Mucosa of descending colon (tissue), 3 donors: ENCODE measurements around the gene MYO5C. TPM values are rescaled to one million over a fixed set of nuclear protein-coding genes. Genes with fewer than 3 reads are reported as not detected.
A peak's percentile ranks its signal among the peaks of the same experiment; 100 is the strongest.

Experiments
- ATAC-seq: fragments of 200-7000 bp; cut with Tn5 transposase; one replicate; pipeline ENCODE4 v1.9.1; 2020; ENCODE audit warnings: mild to moderate bottlenecking, moderate library complexity
- DNase-seq, 3 donors: peaks; one replicate each; pipeline ENCODE4 v3.0.0-alpha.2; 2020
- H3K36me3 ChIP-seq: fragments of 200-600 bp; one replicate; pipeline ENCODE4 v1.8.0; 2021; ENCODE audit warnings: low read depth, mild to moderate bottlenecking
- H3K4me1 ChIP-seq: fragments of 200-600 bp; one replicate; pipeline ENCODE4 v1.8.0; 2021; ENCODE audit warnings: low read depth, mild to moderate bottlenecking
- H3K4me3 ChIP-seq: fragments of 200-600 bp; one replicate; pipeline ENCODE4 v1.8.0; 2021; ENCODE audit warnings: mild to moderate bottlenecking
- H3K9me3 ChIP-seq: fragments of 200-600 bp; one replicate; pipeline ENCODE4 v1.8.0; 2021; ENCODE audit warnings: mild to moderate bottlenecking
- CTCF ChIP-seq: fragments of 200-600 bp; IDR thresholded peaks from one replicate; pipeline ENCODE4 v1.8.0; 2022; ENCODE audit warnings: antibody characterized with exemption, mild to moderate bottlenecking
- intact Hi-C, 2 donors: fragments of 100-400 bp; cut with DNase I in 1 of 2; cut with micrococcal nuclease in 1 of 2; formaldehyde crosslinking; loops; one replicate each; pipeline versions ENCODE4 v1.11.0 to v1.11.1; 2022; cut with DNase I, micrococcal nuclease
- total RNA-seq, 3 donors: library from RNA; stranded (reverse); fragmentation: NEBNext Ultra II Directional in 2 of 3; extraction: Animal tissue kit (Norgen Biotek cat#: 25700) in 2 of 3; gene quantifications; one replicate each; pipeline versions ENCODE4 v1.2.1 to v1.2.4, GENCODE V29; 2021 to 2023
- donor health status: DM: no; HTN: no; CAD: no; lungs with moderate emphysema.
- donor health status: DM: no; HTN: no; CAD: no.
- donor health status: DM: no; HTN: yes; CAD: no.

Gene MYO5C
- total RNA-seq, 3 donors from 2014 or later: 46.6 to 90.0 (median 81.6) TPM

GRCh38 chr15:52236013-52236412, 59.6 kb downstream of the MYO5C start:
- intact Hi-C loops: no loop called here
- peaks cover 2% of the 10 kb centered on the region for H3K4me1 ChIP-seq
- DNase-seq (no peak), ATAC-seq (no peak)
- H3K4me3 ChIP-seq: no peak overlapping the region
- no peak for TF ChIP-seq CTCF
- no peaks in the 10 kb centered on the region for H3K9me3 ChIP-seq
- peaks cover 5% of the 10 kb centered on the region for H3K36me3 ChIP-seq

GRCh38 chr15:52234596-52235541, 60.7 kb downstream of the MYO5C start:
- intact Hi-C loops: no loop called here
- no peak for TF ChIP-seq CTCF
- ATAC-seq (peak; percentile 64), DNase-seq (peak in 1 of 3 donors; percentile 65)
- Histone ChIP-seq H3K4me1 (peaks cover 2% of the 10 kb centered on the region), H3K4me3 (no peak overlapping the region), H3K9me3 (no peaks in the 10 kb centered on the region), H3K36me3 (peaks cover 5% of the 10 kb centered on the region)

GRCh38 chr15:52233405-52233804, 62.2 kb downstream of the MYO5C start:
- H3K4me3 ChIP-seq: no peak overlapping the region
- TF ChIP-seq CTCF: no peak
- peaks cover 5% of the 10 kb centered on the region for H3K36me3 ChIP-seq
- no peaks in the 10 kb centered on the region for H3K9me3 ChIP-seq
- H3K4me1 ChIP-seq: peaks cover 7% of the 10 kb centered on the region
- intact Hi-C loops: no loop called here
- ATAC-seq: peak; percentile 47
- DNase-seq: no peak

- no peak for TF ChIP-seq CTCF
- ATAC-seq (peak; percentile 31), DNase-seq (no peak)
- intact Hi-C loops: no loop called here
- Histone ChIP-seq H3K36me3 (peaks cover 5% of the 10 kb centered on the region), H3K4me3 (no peak overlapping the region), H3K9me3 (no peaks in the 10 kb centered on the region), H3K4me1 (peaks cover 7% of the 10 kb centered on the region)
Measured at GRCh38 chr15:52232327-52232726, 63.3 kb downstream of the MYO5C start.

- intact Hi-C loops: no loop called here
- Histone ChIP-seq H3K4me1 (peaks cover 7% of the 10 kb centered on the region), H3K9me3 (no peaks in the 10 kb centered on the region), H3K4me3 (no peak overlapping the region), H3K36me3 (peaks cover 5% of the 10 kb centered on the region)
- ATAC-seq (no peak), DNase-seq (no peak)
- TF ChIP-seq CTCF: no peak
Measured at GRCh38 chr15:52230073-52230472, 65.5 kb downstream of the MYO5C start.
